ENCODE measurements around the gene TMEM190.

Gene TMEM190

DNA sequence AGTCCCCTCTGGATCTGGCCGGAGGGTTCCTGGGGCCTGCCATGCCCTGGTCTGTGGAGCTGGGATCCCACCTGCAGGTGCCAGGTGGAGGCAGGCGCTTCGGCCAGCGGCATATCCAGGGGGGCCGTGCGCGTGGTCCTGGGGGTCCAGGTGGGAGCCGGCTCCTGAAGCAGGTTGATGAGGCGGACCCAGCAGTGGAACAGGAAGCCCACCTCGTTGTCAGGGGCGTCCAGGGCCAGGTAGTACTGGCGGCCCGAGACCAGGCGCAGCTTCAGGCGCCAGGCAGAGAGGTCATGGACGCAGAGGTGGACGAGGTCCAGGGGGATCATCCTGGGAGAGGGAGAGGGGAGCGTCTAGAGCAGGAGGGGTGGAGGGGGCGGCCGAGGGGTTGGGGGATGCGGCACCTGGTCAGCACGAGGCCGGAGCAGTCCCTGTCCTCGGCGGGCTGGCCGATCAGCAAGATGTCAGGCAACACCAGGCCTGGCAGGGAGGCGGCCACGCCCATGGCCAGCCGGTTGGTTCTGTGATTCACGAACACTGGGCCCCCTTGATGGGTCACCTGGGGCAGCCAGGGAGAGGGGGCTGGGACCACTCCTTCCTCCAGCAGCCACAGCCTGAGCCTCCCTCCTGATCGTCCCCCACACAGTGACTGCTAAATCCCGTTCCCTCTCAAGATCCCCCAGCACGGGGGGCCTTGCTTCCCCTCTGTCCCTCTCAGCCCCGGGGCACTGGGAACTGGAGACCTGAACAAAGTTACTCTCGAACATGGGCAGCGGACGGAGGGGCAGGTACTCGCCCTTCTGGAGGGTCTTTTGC lies 14.2 kb upstream of the TMEM190 start:
- Histone ChIP-seq H3K4me3 (ENCODE audit: low read depth in 1 of 2, low read length in 1 of 2) (no peak overlapping the region), H3K9me3 (no peaks in the 10 kb centered on the region)
- TF ChIP-seq, protein P1, sequence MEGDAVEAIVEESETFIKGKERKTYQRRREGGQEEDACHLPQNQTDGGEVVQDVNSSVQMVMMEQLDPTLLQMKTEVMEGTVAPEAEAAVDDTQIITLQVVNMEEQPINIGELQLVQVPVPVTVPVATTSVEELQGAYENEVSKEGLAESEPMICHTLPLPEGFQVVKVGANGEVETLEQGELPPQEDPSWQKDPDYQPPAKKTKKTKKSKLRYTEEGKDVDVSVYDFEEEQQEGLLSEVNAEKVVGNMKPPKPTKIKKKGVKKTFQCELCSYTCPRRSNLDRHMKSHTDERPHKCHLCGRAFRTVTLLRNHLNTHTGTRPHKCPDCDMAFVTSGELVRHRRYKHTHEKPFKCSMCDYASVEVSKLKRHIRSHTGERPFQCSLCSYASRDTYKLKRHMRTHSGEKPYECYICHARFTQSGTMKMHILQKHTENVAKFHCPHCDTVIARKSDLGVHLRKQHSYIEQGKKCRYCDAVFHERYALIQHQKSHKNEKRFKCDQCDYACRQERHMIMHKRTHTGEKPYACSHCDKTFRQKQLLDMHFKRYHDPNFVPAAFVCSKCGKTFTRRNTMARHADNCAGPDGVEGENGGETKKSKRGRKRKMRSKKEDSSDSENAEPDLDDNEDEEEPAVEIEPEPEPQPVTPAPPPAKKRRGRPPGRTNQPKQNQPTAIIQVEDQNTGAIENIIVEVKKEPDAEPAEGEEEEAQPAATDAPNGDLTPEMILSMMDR (IDR thresholded peaks at IDR 0.05), result no peak

DNA sequence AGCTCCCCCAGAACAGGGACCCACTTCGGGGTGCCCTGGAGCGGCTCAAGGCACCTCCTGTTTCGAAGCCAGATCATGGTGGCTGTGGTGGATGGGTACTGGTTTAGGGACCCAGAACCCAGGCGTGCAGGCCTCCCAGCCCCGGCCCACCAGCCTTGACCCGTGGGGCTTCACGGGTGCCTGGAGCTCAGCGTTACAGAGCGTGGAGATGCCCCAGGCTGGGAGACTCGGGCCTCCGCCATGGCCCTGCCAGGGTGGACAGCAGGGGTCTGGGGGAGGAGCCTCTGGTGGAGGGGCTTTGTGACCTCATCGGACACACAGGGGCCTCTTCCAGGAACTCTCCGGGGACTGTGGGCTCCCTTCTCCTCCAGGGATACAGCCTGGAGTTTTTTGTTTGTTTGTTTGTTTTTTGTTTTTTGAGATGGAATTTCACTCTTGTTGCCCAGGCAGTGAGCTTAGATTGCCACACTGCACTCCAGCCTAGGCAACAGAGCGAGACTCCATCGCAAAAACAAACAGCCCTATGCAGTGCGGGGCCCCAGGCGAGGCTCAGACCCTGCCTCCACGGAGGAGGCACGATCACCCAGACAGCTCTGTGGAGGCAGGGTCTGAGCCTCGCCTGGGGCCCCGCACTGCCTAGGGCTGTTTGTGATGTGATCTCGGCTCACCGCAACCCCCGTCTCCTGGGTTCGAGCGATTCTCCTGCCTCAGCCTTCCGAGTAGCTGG lies 13.5 kb upstream of the TMEM190 start, which contains the start of gene GARIN5B:
TSS of gene GARIN5B (minus strand) at position 271 of the 727 bp plus-strand sequence. CDS start at position 77, 194 bp downstream.
- peaks cover 39% of the 10 kb centered on the region for H3K27me3 ChIP-seq
- H3K36me3 ChIP-seq, result no peaks in the 10 kb centered on the region
- H3K27ac ChIP-seq, result no peak within 1 kb of the TSS
- TF ChIP-seq, protein P1 (IDR thresholded peaks at IDR 0.05), result no peak
- no peak within 1 kb of the TSS for H3K4me3 ChIP-seq (ENCODE audit: low read depth in 1 of 2, low read length in 1 of 2)
- H3K4me1 ChIP-seq (ENCODE audit: control insufficient read depth in 1 of 2, insufficient read depth in 1 of 2, low read depth in 1 of 2, low read length in 1 of 2), result no peaks in the 10 kb centered on the region
- no peaks in the 10 kb centered on the region for H3K9me3 ChIP-seq

More for the DNA sequence above, 14.2 kb upstream of the TMEM190 start:
- H3K36me3 ChIP-seq, result no peaks in the 10 kb centered on the region
- H3K4me1 ChIP-seq (ENCODE audit: control insufficient read depth in 1 of 2, insufficient read depth in 1 of 2, low read depth in 1 of 2, low read length in 1 of 2), result no peaks in the 10 kb centered on the region
- H3K27ac ChIP-seq, result no peak overlapping the region
- peaks cover 38% of the 10 kb centered on the region for H3K27me3 ChIP-seq

DNA sequence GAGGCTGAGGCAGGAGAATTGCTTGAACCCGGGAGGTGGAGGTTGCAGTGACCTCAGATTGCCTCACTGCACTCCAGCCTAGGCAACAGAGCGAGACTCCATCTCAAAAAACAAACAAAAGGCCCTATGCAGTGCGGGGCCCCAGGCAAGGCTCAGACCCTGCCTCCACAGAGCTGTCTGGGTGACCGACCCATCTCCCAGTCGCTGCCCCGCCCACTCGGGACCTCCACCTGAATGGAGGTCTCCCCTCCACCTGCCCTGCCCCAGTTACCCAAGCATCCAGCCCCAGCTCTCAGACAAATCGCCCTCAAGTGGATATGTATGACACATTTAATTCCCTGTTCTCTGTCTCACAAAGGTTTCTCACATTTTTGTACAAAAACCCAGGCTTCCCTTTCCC lies 11.4 kb upstream of the TMEM190 start:
- H3K27me3 ChIP-seq, result peaks cover 54% of the 10 kb centered on the region
- TF ChIP-seq, protein P1 (IDR thresholded peaks at IDR 0.05), result no peak
- no peak overlapping the region for H3K4me3 ChIP-seq (ENCODE audit: low read depth in 1 of 2, low read length in 1 of 2)

DNA sequence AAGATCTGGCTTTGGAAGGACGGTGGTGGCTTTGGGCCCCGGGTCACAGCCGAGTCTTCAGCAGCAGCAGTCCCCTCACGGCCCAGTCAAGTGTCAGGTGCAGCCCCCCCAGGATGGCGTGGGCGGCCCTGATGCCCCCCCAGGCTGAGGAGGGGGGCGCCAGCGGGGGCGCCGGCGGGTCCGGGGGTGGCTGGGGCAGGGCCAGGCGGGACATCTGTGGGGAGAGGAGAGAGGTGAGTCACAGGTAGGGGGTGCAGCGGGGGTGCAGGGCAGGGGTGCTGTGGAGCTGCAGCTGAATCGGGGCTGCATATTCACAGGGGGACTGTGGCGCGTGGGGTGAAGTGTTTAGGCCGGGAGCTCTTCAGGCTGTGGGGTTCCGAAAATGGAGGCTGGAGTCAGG lies 10.7 kb upstream of the TMEM190 start:
- peaks cover 62% of the 10 kb centered on the region for H3K27me3 ChIP-seq
- no peak overlapping the region for H3K27ac ChIP-seq
- TF ChIP-seq, protein P1 (IDR thresholded peaks at IDR 0.05), result no peak
- no peaks in the 10 kb centered on the region for H3K4me1 ChIP-seq (ENCODE audit: control insufficient read depth in 1 of 2, insufficient read depth in 1 of 2, low read depth in 1 of 2, low read length in 1 of 2)
- no peak overlapping the region for H3K4me3 ChIP-seq (ENCODE audit: low read depth in 1 of 2, low read length in 1 of 2)
- H3K36me3 ChIP-seq, result no peaks in the 10 kb centered on the region
- H3K9me3 ChIP-seq, result no peaks in the 10 kb centered on the region

More for the DNA sequence above, 11.4 kb upstream of the TMEM190 start:
- H3K4me1 ChIP-seq (ENCODE audit: control insufficient read depth in 1 of 2, insufficient read depth in 1 of 2, low read depth in 1 of 2, low read length in 1 of 2), result no peaks in the 10 kb centered on the region
- no peaks in the 10 kb centered on the region for H3K36me3 ChIP-seq
- H3K27ac ChIP-seq, result no peak overlapping the region
- no peaks in the 10 kb centered on the region for H3K9me3 ChIP-seq

DNA sequence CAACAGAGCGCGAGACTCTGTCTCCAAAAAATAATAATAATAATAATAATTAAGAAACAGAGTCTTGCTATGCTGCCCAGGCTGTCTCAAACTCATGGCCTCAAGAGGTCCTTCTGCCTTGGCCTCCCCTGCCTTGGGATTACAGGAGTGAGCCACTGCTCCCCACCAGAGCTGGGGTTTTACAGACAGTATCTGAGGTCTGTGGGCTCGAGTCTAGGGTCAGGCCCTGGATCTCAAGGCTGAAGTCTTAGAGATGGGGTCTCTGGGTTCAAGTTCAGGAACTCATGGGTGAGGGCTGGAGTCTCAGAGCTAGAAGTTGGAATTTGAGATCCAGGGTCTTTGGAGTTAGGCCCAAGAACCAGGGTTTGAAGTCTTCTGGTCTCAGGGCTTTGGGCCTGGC lies 9.8 kb upstream of the TMEM190 start:
- Histone ChIP-seq H3K27me3 (peaks cover 70% of the 10 kb centered on the region), H3K36me3 (no peaks in the 10 kb centered on the region), H3K4me1 (ENCODE audit: control insufficient read depth in 1 of 2, insufficient read depth in 1 of 2, low read depth in 1 of 2, low read length in 1 of 2) (no peaks in the 10 kb centered on the region), H3K4me3 (ENCODE audit: low read depth in 1 of 2, low read length in 1 of 2) (no peak overlapping the region), H3K9me3 (no peaks in the 10 kb centered on the region), H3K27ac (no peak overlapping the region)
- TF ChIP-seq, protein P1 (IDR thresholded peaks at IDR 0.05), result no peak
